IPS DF 4.7 (cell line): Measurements from ENCODE around the gene PPDPF.
"Not testable (repeated sequence)": the region's sequence is repeated elsewhere in the genome, so short reads cannot be mapped to it uniquely, and the experiment has no call there.

Source experiments
- DNase-seq: peaks from one replicate; pipeline ENCODE4 v3.0.0-alpha.2; 2013; ENCODE audit warnings: low spot score; ENCODE audit errors: extremely low read depth

Gene PPDPF

DNA sequence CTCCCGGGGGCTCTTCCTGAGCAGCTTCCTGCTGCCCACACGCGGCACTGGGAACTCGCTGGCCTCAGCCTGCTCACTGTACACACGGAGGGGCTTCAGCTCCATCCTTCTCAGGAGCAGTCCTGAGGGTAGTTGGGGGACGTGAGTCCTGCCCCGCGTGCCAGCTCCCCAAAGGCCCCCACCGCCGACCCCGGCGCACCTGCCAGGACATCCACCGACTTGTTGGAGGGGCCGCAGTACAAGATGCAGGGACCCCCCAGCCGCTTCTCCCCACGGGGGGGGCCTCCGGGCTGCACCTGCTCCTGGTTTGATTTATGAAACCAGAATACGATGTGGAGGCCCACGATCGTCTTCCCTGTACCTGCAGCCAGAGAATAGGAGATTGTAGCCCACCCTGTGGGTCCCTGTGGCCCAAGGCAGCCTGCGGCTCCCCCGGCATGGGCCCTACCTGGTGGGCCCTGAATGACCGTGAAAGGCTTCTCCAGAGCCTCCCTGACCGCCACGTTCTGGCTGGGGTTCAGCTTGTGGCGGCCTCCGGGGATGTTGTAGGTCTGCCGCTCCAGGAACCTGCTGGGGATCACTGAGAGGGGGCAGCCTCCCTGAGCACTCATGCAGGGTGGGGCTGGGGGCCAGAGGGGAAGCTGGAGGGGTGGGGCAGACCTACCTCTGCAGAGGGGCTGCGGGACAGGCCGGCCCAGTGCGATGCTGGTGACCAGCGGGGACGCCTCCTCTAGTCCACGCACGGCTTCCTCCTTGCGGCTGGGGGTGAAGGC lies 41.2 kb downstream of the PPDPF start:
- DNase-seq: no peak

DNA sequence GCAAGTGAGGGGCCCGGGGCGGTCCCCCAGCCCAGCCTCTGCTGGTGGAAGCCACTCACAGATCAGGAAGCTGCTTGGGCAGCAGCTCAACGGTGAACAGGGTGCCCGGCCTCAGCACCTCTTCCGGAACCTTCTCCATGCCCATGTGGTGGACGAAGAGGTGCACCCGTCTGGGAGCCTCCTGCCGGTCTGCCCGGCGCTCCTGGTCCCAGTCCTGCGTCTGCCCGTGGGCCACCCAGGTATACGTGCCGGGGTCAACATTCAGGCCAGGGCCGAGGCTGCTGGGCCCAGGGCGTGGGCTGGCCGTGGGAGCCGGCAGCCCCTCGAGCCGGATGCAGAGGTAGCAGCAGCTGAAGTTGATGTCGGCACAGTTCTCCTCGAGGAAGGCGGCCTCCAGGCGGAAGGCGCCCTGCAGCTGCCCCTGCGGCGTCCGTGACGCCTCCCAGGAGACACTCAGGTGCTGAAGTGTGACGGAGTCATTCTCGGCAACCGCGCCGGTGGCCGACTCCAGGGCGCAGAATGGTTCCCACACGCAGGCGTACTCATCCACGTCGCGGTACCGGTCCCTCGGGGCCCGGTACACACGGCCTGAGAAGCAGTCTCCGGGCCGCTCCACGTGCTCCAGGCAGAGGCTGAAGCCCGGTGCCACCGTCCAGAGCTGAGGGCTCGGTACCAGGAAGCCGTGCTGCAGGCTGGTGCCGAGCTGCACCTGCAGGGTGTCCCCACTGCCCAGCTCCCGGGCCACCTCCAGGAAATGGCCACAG lies 42.1 kb downstream of the PPDPF start:
- DNase-seq: no peak

GRCh38 chr20:63563225-63563935 lies 42.8 kb downstream of the PPDPF start:
- no peak for DNase-seq

GRCh38 chr20:63564036-63564810 lies 43.7 kb downstream of the PPDPF start:
- no peak for DNase-seq

GRCh38 chr20:63565021-63565698 lies 44.6 kb downstream of the PPDPF start:
- no peak for DNase-seq

DNA sequence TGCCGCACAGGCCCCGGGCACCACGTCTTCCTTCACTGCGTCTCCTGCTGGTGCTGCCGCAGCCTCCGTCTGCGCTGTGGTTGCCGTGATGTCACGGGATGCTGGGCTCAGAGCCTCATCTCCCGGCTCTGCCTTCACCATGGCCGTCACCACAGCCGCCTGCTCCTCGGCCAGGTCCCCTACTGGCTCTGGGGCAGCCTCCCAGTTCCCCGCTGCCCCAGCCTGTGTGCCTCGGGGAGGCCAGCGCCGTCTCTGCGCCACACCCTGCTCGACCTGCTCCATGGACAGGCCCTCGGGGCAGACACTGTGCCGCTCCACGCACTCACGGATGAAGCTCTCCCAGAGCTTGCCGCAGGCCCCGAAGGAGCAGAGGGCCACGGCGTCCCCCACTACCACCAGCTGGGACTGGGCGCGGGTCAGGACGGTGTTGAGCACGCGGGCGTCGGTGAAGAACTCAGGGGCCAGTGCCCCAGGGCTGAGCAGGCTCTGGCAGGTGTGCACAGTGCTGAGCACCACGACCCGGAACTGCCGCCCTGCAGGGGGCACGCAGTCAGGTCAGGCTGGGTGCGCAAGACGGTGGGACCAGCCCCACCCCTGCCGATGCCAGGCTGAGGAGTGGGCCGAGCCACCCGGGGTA lies 45.3 kb downstream of the PPDPF start:
- DNase-seq: no peak

- DNase-seq: no peak
These were observed 46.0 kb downstream of the PPDPF start for GRCh38 chr20:63566395-63567135.

- DNase-seq: no peak
These were observed 46.5 kb downstream of the PPDPF start for GRCh38 chr20:63567136-63567385.

DNA sequence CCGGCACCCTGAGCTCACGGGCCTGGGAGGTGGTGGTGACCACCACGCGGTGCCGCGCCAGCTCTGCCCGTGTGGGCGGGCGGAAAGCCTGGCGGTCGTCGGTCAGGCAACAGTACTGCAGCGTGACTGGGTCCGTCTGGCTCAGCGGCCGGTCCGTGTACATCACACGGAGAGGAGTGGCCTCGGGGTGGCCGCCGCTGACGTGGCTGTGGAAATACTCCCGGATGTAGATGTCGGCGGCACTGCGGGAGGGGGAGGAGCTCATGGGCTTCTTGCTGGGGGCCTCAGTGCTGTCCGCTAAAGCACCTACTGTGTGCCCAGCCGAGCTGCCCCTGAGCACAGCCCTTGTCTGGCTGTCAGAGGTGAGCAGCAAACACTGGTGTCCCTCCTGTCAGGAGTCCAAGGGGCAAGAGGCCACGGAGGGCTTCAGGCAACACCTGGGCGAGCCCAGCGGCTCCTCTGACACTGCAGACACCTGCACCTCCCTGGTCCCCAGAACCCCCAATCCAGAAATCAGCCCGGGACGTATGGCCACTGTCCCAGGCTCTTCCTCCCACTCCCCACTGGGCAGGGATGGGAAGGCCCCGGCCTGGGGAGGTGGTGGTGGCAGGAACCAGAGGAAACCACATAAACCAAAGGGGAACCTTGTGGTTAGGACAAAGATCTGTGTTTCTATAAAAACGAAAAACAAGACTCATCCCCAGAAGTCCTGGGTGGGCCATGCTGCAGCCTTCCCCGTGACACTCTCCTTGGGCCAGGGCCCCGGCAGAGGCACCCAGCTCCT lies 47.0 kb downstream of the PPDPF start:
- DNase-seq: no peak

GRCh38 chr20:63568170-63568981 lies 47.8 kb downstream of the PPDPF start:
- no peak for DNase-seq

DNA sequence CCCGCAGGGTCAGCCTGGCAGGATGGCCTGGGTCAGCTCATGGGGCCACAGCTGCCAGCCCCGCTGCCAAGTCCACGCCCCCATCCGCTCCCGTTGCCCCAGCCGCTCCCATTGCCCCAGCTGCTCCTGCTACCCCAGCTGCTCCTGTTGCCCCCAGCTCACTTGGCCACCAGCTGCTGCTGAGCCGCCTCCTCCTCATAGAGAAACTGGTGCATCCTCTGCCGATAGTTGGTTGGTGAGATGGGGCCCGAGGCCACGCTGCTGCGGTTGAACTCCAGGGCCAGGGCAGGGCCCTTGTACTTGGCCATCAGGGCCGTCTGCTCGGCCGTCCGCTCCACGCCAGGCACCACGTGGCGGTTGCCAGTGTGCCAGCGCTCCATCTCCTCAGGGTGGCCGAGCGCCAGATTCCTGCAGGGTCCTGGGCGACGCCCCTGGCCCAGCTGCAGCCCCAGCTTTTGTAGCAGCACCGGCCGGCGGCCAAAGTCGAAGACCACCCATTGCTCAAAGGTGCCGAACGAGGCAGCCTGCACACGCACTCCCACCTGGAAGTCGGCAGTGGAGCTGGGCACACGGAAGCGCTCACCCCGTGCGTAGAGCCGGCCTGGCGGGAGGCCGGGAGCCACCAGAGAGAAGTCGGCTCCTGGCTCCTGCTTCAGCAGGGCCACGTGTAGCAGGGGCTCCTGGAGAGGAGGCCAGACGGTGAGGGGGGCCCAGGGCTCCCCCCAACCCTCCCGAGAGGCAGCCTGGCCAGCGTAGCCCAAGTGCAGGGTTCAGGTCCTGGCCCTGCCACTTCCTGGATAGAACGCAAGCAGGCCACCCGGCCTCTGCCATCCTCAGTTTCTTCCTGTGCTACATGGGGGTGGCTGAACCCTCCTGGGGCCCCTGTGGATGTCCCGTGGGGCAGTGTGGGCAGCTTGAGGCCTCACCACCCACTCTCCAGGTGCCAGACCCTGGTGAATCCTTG lies 48.7 kb downstream of the PPDPF start:
- DNase-seq: no peak

DNA sequence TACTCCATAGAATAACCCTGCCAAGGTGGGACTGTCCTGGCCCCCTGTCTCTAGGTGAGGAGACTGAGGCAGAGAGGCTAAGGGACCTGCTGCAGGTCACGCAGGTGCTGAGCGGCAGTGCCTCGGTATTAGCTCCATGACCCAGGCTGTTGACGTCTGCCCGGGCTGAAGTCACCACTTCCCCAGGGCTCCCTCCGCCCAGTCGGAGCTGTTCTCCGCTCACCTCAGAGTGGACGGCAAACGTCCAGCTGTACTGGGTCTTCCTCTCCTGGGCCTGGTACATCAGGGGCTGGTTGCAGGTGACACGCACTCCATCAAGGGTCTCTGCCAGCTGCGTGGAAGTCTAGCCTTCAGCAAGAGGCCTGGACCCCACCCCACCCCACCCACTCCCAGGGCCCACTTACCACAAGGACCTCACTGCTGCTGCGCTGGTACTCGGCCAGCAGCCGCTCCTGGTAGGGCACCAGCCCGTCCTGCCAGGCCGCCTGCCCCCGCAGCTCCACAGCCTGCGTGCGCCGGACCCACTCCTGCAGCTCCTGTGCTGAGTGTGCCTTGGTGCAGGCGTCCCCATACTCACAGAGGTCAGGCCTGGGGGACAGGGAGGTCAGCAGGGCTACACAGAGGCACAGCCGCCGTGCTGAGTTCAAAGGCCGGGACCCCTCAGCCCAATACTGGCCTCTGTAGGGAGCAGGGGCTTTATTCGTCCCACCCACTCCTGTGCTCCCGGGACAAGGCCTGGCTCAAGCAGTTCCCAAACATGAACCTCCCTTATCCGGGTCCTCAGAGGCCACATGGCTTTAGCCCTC lies 49.9 kb downstream of the PPDPF start:
- DNase-seq: no peak

DNA sequence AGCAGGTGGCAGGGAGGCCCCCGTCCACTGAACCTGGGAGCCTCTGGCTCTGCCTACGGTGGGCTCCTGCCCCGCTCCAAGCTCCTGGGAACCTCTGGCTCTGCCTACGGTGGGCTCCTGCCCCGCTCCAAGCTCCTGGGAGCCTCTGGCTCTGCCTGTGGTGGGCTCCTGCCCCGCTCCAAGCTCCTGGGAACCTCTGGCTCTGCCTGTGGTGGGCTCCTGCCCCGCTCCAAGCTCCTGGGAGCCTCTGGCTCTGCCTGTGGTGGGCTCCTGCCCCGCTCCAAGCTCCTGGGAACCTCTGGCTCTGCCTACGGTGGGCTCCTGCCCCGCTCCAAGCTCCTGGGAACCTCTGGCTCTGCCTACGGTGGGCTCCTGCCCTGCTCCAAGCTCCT lies 50.5 kb downstream of the PPDPF start:
- not testable (repeated sequence) for DNase-seq
